HepG2 (cell line): ENCODE data around the gene DNASE2B. TPM values are rescaled to one million over a fixed set of nuclear protein-coding genes. Genes with fewer than 3 reads are reported as not detected.

Experiments
- ATF6 ChIP-seq: sonication (generic); formaldehyde crosslinking; conservative IDR thresholded peaks from 2 replicates; pipeline ENCODE4 v1.4.0; 2020; ENCODE audit warnings: missing genetic modification reagents
- PCBP1 ChIP-seq: fragments of 200-400 bp; formaldehyde crosslinking; IDR thresholded peaks from 2 replicates; pipeline ENCODE4 v1.6.1; 2017; ENCODE audit warnings: mild to moderate bottlenecking, low read depth, low read length, borderline replicate concordance
- RAD51 ChIP-seq: fragments of 450-650 bp; IDR thresholded peaks from 2 replicates; pipeline ENCODE4 v1.6.1; 2016; ENCODE audit warnings: borderline replicate concordance
- RFX3 ChIP-seq: IDR thresholded peaks from 2 replicates; pipeline ENCODE4 v1.6.1; 2016; ENCODE audit warnings: missing biosample characterization, missing genetic modification reagents
- YEATS4 ChIP-seq: sonication (generic); formaldehyde crosslinking; IDR thresholded peaks from 2 replicates; pipeline ENCODE4 v1.4.0; 2020; ENCODE audit warnings: missing genetic modification reagents, borderline replicate concordance
- ZBTB1 ChIP-seq: sonication (generic); formaldehyde crosslinking; IDR thresholded peaks from 2 replicates; pipeline ENCODE4 v1.4.0; 2020; ENCODE audit warnings: missing genetic modification reagents, borderline replicate concordance
- ZNF136 ChIP-seq: sonication (generic); formaldehyde crosslinking; IDR thresholded peaks from 2 replicates; pipeline ENCODE4 v1.8.1; 2022; ENCODE audit warnings: low read depth, mild to moderate bottlenecking, moderate library complexity, missing genetic modification reagents
- ZNF317 ChIP-seq: sonication (generic); formaldehyde crosslinking; IDR thresholded peaks from 2 replicates; pipeline ENCODE4 v1.5.0; 2020; ENCODE audit warnings: mild to moderate bottlenecking, missing genetic modification reagents
- ZNF513 ChIP-seq: sonication (generic); formaldehyde crosslinking; conservative IDR thresholded peaks from 2 replicates; pipeline ENCODE4 v1.5.0; 2020; ENCODE audit warnings: missing genetic modification reagents
- polyA plus RNA-seq, 8 experiments: library from polyadenylated mRNA; depleted of rRNA in 3 of 8; stranded (reverse) in 7 of 8; unstranded in 1 of 8; fragments of >200 nt; fragmentation: Illumina TruSeq in 4 of 8; extraction: Trizol in 4 of 8; gene quantifications; 2 replicates each; pipeline versions ENCODE4 v1.2.1 to v1.2.3, GENCODE V29; 2011 to 2016; ENCODE audit warnings: low read depth in 4 of 8, missing spikeins in 1 of 8, mixed read lengths in 1 of 8; ENCODE audit not compliant: insufficient read depth in 1 of 8
- total RNA-seq, 5 experiments: library from RNA; depleted of rRNA; stranded (reverse); fragments of >200 nt; fragmentation: Illumina TruSeq; extraction: Trizol; gene quantifications; 2 replicates each; pipeline ENCODE4 v1.2.3, GENCODE V29; 2016; ENCODE audit warnings: low read depth in 1 of 5

Gene DNASE2B
- total and polyA plus RNA-seq, 2 of the 13 experiments (the other 11 are each of a cell fraction or from before 2014, with no cell fraction given): not detected

- TF ChIP-seq RFX3 (no peak), ATF6 (no peak), ZBTB1 (CRISPR knock-in tag) (no peak), RAD51 (no peak), ZNF317 (CRISPR knock-in tag) (no peak), ZNF136 (CRISPR knock-in tag) (no peak), YEATS4 (CRISPR knock-in tag) (no peak), ZNF513 (CRISPR knock-in tag) (no peak), PCBP1 (no peak)
Measured at GRCh38 chr1:84442256-84442655, 44.0 kb downstream of the DNASE2B start (continued).
